GM06990 (cell line): ENCODE measurements around the gene CCDC171.

Experiments used
- DNase-seq: peaks from one replicate; pipeline ENCODE4 v3.0.0-alpha.2; 2011; ENCODE audit not compliant: insufficient read length; ENCODE audit errors: extremely low read depth
- H3K27me3 ChIP-seq: replicated peaks from 2 replicates; pipeline ENCODE4 v1.6.0; 2011; ENCODE audit warnings: low read length; ENCODE audit not compliant: control insufficient read depth, insufficient read depth
- H3K36me3 ChIP-seq: 2 replicates; pipeline ENCODE4 v1.5.1; 2011; ENCODE audit warnings: low read length; ENCODE audit not compliant: control insufficient read depth, insufficient read depth
- H3K4me3 ChIP-seq: replicated peaks from 2 replicates; pipeline ENCODE4 v1.5.1; 2011; ENCODE audit warnings: low read depth, mild to moderate bottlenecking, control low read depth, low read length
- CTCF ChIP-seq: IDR thresholded peaks from 2 replicates; pipeline ENCODE4 v1.5.1; 2011; ENCODE audit warnings: low read length, control low read depth, mild to moderate bottlenecking, inconsistent platforms; ENCODE audit not compliant: insufficient read depth, poor library complexity, severe bottlenecking

Gene CCDC171

DNA sequence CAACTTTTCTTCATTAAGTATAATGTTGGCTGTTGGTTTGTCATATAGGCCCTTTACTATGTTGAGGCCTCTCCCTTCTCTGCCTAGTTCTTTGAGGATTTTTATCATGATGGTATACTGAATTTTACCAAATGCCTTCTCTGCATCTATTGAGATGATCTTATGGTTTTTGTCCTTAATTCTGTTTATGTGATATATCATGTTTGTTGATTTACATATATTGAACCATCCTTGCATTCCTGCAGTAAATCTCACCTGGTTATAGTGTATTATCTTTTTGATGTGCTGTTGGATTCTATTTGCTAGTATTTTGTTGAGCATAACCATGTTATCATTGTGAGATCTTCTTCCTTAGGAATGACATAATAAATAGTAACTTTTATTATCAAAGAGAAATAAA is 362.9 kb downstream of the CCDC171 start:
- Histone ChIP-seq H3K27me3 (no peaks in the 10 kb centered on the region), H3K4me3 (no peak overlapping the region), H3K36me3 (no peaks in the 10 kb centered on the region)
- TF ChIP-seq CTCF: no peak
- no peak for DNase-seq

- H3K27me3 ChIP-seq: no peaks in the 10 kb centered on the region
- H3K4me3 ChIP-seq: no peak overlapping the region
- no peaks in the 10 kb centered on the region for H3K36me3 ChIP-seq
- DNase-seq: no peak
- no peak for TF ChIP-seq CTCF
These were observed 374.3 kb downstream of the CCDC171 start for GRCh38 chr9:15927161-15927560.

- TF ChIP-seq CTCF: no peak
These were observed 382.9 kb downstream of the CCDC171 start for GRCh38 chr9:15935661-15936305.

GRCh38 chr9:15936306-15936921 is 383.6 kb downstream of the CCDC171 start:
- no peak for TF ChIP-seq CTCF
- no peak for DNase-seq
- Histone ChIP-seq H3K36me3 (no peaks in the 10 kb centered on the region), H3K27me3 (no peaks in the 10 kb centered on the region), H3K4me3 (no peak overlapping the region)

More at GRCh38 chr9:15935661-15936305, 382.9 kb downstream of the CCDC171 start:
- no peak for DNase-seq
- no peaks in the 10 kb centered on the region for H3K36me3 ChIP-seq
- H3K27me3 ChIP-seq: no peaks in the 10 kb centered on the region
- no peak overlapping the region for H3K4me3 ChIP-seq

- H3K36me3 ChIP-seq: no peaks in the 10 kb centered on the region
- no peak for TF ChIP-seq CTCF
- no peak for DNase-seq
- no peaks in the 10 kb centered on the region for H3K27me3 ChIP-seq
- H3K4me3 ChIP-seq: no peak overlapping the region
These were observed 390.1 kb downstream of the CCDC171 start for GRCh38 chr9:15942831-15943424.

DNA sequence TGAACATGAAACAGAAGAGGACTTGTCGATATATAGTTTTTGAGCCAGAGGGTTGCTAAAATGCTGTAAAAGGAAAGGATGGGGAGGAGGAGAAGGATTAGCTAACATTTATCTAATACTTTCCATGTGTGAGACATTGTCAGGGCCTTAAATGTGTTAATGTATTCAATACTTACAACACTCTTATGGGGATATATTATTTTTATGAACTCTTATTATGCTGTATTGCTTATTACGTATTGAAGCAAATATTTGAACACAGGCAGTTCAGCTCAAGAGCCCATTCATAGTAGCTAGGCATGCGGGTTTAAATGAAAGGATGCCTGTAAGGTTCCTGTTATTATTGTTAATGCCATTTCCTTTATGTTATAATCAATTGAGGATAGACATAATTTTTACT is 391.5 kb downstream of the CCDC171 start:
- Histone ChIP-seq H3K36me3 (no peaks in the 10 kb centered on the region), H3K27me3 (no peaks in the 10 kb centered on the region), H3K4me3 (no peak overlapping the region)
- DNase-seq: no peak
- no peak for TF ChIP-seq CTCF
